ENCODE data around the gene GRID1.
"Not testable (repeated sequence)": the region's sequence is repeated elsewhere in the genome, so short reads cannot be mapped to it uniquely, and the experiment has no call there.

GRID1 gene

DNA sequence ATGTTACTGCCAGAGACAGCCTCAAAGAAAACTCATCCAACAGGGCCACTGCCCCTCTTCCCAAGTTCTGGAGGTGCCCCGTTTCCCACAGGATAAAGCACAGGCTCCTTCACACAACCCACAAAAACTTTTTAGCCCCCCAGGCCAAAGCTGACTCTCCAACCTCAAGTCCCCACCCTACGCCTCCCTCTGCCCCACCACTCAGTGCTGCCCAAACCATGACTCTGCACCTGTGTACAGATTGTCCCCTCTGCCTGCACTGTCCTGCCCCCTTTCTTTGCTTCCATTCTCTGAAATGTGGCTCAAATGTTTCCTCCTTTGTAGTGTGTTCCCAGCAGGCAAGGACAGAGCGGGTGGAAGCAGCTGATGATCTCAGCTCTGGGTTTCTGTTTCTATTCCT, 284.0 kb downstream of the GRID1 start:
- peaks cover 13% of the 10 kb centered on the region for H3K27me3 Mint-ChIP-seq (ENCODE audit: low read depth)
- no peak for TF ChIP-seq CTCF (IDR thresholded peaks at IDR 0.05; ENCODE audit: unreplicated experiment in 3 of 3)
- H3K27ac Mint-ChIP-seq, result no peak overlapping the region
- no peaks in the 10 kb centered on the region for H3K9me3 Mint-ChIP-seq
- H3K4me1 Mint-ChIP-seq, result peaks cover 14% of the 10 kb centered on the region
- no peak overlapping the region for H3K4me3 Mint-ChIP-seq
- no peaks in the 10 kb centered on the region for H3K36me3 Mint-ChIP-seq (ENCODE audit: low read depth)

- Mint-ChIP-seq H3K4me3 (no peak overlapping the region), H3K36me3 (ENCODE audit: low read depth) (no peaks in the 10 kb centered on the region), H3K4me1 (peaks cover 19% of the 10 kb centered on the region), H3K27me3 (ENCODE audit: low read depth) (peaks cover 18% of the 10 kb centered on the region), H3K27ac (no peak overlapping the region), H3K9me3 (no peaks in the 10 kb centered on the region)
- TF ChIP-seq CTCF (IDR thresholded peaks at IDR 0.05; ENCODE audit: unreplicated experiment in 3 of 3), result no peak
Measured at GRCh38 chr10:86079088-86079487, 287.5 kb downstream of the GRID1 start.

- no peak for TF ChIP-seq CTCF (IDR thresholded peaks at IDR 0.05; ENCODE audit: unreplicated experiment in 3 of 3)
- Mint-ChIP-seq H3K27me3 (ENCODE audit: low read depth) (peaks cover 20% of the 10 kb centered on the region), H3K4me3 (no peak overlapping the region), H3K27ac (no peak overlapping the region), H3K36me3 (ENCODE audit: low read depth) (no peaks in the 10 kb centered on the region), H3K9me3 (no peaks in the 10 kb centered on the region), H3K4me1 (peaks cover 19% of the 10 kb centered on the region)
Measured at GRCh38 chr10:86078639-86079035, 288.0 kb downstream of the GRID1 start.

GRCh38 chr10:86077871-86078638, 288.5 kb downstream of the GRID1 start:
- Mint-ChIP-seq H3K4me1 (peaks cover 19% of the 10 kb centered on the region), H3K36me3 (ENCODE audit: low read depth) (no peaks in the 10 kb centered on the region), H3K4me3 (no peak overlapping the region), H3K27me3 (ENCODE audit: low read depth) (peaks cover 24% of the 10 kb centered on the region), H3K27ac (no peak overlapping the region), H3K9me3 (no peaks in the 10 kb centered on the region)
- no peak for TF ChIP-seq CTCF (IDR thresholded peaks at IDR 0.05; ENCODE audit: unreplicated experiment in 3 of 3)

DNA sequence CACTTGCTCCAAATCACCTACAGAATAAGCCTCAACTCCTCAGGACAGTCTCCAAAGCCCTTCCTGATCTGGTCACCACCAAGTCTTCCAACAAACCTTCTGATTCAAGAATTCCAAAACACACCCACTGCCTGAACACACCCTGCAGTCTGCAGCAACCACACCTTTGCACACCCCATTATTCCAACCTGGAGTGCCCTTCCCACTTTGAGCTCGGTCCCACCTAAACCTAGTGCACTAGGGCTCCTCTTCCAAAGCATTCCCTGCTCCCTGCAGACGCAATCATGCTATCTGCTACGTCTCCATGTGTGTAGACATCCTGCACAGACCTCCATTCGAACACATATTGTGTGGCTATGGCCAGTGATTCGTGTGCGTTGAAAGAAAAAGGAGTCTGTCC, 289.3 kb downstream of the GRID1 start:
- H3K27me3 Mint-ChIP-seq (ENCODE audit: low read depth), result peaks cover 24% of the 10 kb centered on the region
- no peak overlapping the region for H3K27ac Mint-ChIP-seq

DNA sequence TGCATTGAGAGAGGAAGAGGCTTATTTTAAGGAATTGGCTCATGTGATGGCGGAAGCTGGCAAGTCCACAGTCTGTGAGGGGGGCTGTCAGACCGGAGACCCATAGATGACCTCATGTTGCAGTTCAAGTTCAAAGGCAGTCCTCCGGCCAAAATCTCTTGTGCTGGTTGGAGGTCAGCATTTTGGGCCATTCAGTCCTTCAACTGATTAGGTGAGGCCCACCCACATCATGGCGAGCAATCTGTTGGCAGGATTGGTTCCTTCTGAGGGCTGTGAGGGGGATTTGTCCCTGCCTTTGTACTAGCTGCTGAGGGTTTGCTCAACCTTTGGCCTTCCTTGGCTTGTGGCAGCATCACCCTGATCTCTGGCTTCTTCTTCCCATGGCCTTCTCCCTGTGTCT, 290.1 kb downstream of the GRID1 start:
- H3K27me3 Mint-ChIP-seq (ENCODE audit: low read depth), result peaks cover 27% of the 10 kb centered on the region
- H3K4me3 Mint-ChIP-seq; H3K9me3 Mint-ChIP-seq; H3K36me3 Mint-ChIP-seq (ENCODE audit: low read depth); H3K27ac Mint-ChIP-seq: not testable (repeated sequence)
- peaks cover 19% of the 10 kb centered on the region for H3K4me1 Mint-ChIP-seq

More for the DNA sequence above, 289.3 kb downstream of the GRID1 start:
- Mint-ChIP-seq H3K4me1 (peaks cover 19% of the 10 kb centered on the region), H3K4me3 (no peak overlapping the region), H3K36me3 (ENCODE audit: low read depth) (no peaks in the 10 kb centered on the region), H3K9me3 (no peaks in the 10 kb centered on the region)
- TF ChIP-seq CTCF (IDR thresholded peaks at IDR 0.05; ENCODE audit: unreplicated experiment in 3 of 3), result no peak

Measured in nephron (organoid).